Fibroblast of peridontal ligament (primary cell): Measurements from ENCODE around the gene MDFI.

ENCODE experiments used
- DNase-seq: peaks from one replicate; pipeline ENCODE4 v3.0.0-alpha.2; 2010; ENCODE audit errors: extremely low read depth

MDFI gene

GRCh38 chr6:41672816-41673703 is 34.8 kb downstream of the MDFI start:
- DNase-seq, result no peak

- no peak for DNase-seq
Measured at GRCh38 chr6:41673704-41674000, 35.4 kb downstream of the MDFI start.

- no peak for DNase-seq
Measured at GRCh38 chr6:41674231-41675000, 36.1 kb downstream of the MDFI start.

- no peak for DNase-seq
Measured at GRCh38 chr6:41675176-41675775, 37.0 kb downstream of the MDFI start.

- no peak for DNase-seq
Measured at GRCh38 chr6:41675992-41676391, 37.7 kb downstream of the MDFI start.

- no peak for DNase-seq
Measured at GRCh38 chr6:41676431-41676830, 38.2 kb downstream of the MDFI start.

GRCh38 chr6:41677124-41677921 is 39.1 kb downstream of the MDFI start:
- no peak for DNase-seq

- no peak for DNase-seq
Measured at GRCh38 chr6:41678511-41679084, 40.3 kb downstream of the MDFI start.

GRCh38 chr6:41679696-41680095 is 41.4 kb downstream of the MDFI start:
- DNase-seq, result no peak

- DNase-seq, result no peak
Measured at GRCh38 chr6:41680182-41680965, 42.1 kb downstream of the MDFI start.

GRCh38 chr6:41682056-41682477 is 43.8 kb downstream of the MDFI start:
- peak; percentile 83 for DNase-seq

- no peak for DNase-seq
Measured at GRCh38 chr6:41682497-41683272, 44.4 kb downstream of the MDFI start.

GRCh38 chr6:41683273-41683522 is 44.9 kb downstream of the MDFI start:
- peak; percentile 18 for DNase-seq

- DNase-seq, result peak; percentile 62
Measured at GRCh38 chr6:41683523-41684310, 45.4 kb downstream of the MDFI start.

- DNase-seq, result no peak
Measured at GRCh38 chr6:41684311-41685180, 46.3 kb downstream of the MDFI start.

- DNase-seq, result no peak
Measured at GRCh38 chr6:41685641-41686380, 47.5 kb downstream of the MDFI start.

- DNase-seq, result no peak
Measured at GRCh38 chr6:41687501-41688175, 49.4 kb downstream of the MDFI start.
